H4 (cell line): Measurements from ENCODE around the gene DEUP1. TPM values are rescaled to one million over a fixed set of nuclear protein-coding genes. Genes with fewer than 3 reads are reported as not detected.
A peak's percentile ranks its signal among the peaks of the same experiment; 100 is the strongest.
"Not testable (repeated sequence)": the region's sequence is repeated elsewhere in the genome, so short reads cannot be mapped to it uniquely, and the experiment has no call there.

Experiments used
- DNase-seq: peaks from one replicate; pipeline ENCODE4 v3.0.0-alpha.2; 2015; ENCODE audit warnings: low spot score
- total RNA-seq: library from RNA; depleted of rRNA; stranded (reverse); fragments of >200 nt; shearing (Covaris generic); gene quantifications from 2 replicates; pipeline ENCODE4 v1.2.3, GENCODE V29; 2014

Gene DEUP1
- total RNA-seq, 1 experiment from 2014 or later = not detected

DNA sequence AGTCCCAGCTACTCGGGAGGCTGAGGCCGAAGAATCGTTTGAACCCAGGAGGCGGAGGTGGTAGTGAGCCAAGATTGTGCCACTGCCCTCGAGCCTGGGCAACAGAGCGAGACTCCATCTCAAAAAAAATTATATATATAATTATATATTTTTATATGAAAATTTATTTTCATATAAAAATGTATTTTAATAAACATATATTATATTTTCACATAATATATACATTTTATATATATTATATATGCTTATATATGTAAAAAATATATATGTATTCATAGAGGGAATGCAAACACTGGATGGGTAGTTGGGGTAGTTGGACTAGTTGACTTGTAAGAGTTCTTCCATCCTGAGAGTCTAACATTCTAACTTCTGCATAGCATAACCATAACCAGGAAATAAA lies 20.3 kb downstream of the DEUP1 start:
- no peak for DNase-seq

DNA sequence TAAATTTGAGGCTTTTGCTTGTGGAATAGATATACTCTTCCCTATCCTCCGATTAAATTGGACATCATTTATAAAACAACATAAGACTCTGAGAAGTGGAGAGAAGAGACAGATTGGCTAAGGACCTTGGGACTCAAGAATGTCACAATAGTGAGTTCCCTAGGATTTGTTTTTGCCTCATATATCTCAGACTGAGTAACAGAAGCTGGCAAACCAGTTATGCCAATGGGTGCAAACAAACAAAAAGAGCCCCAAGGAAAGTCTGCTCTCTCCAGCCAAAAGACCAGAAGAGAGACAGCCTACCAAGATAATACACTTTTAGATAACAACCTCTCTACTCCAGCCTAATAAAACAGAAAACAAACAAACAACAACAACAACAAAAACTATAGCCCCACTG lies 28.9 kb downstream of the DEUP1 start:
- no peak for DNase-seq

DNA sequence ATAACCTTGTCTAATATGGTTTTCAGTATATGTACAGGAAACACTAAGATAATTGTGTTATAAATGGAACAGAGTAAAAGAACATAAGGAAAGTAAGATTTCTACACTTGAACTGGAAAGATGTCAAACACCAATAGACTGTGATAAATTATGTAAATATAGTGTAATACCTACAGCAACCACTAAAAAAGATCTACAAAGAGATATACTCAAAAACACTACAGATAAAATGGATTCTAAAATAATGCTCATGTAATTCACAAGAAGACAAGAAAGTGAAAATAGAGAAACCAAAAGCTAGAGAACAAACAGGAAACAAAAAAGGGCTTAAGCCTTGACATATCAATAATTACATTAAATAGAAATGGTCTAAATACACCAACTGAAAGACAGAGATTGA lies 30.9 kb downstream of the DEUP1 start:
- DNase-seq = no peak

DNA sequence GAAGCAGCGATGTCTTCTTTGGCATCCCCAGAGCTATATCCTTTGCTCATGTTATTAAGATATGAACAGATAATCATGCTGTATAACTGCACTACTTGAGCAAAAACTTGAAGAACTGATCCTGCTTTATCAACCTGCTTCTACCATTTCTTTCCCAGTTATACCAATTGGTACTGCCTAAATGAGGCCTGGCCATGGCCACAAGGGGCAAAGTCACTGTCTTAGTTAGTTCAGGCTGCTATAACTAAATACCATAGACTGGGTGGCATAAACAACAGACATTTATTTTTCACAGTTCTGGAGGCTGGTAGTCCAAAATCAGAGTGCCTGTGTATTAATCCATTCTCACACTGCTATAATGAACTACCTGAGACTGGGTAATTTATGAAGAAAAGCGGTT lies 37.5 kb downstream of the DEUP1 start:
- DNase-seq = no peak

DNA sequence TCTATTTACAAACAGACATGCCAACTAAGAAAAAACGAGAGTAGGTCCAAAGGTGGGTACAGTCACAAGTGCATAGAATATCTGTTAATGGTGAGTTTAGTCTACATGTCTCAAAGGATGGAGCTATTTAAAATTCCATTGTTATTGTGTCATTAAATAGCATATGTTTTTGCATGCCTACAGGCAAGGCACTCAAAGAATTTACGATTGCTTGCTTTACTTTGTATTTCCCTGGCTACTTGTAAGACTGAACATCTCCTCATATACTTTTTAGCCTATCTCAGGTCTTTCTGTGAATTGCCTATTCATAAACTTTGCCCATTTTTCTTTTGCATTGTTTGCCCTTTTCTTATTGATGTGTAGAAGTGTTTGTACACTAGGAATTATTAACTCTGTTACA lies 39.7 kb downstream of the DEUP1 start:
- DNase-seq = peak; percentile 11

DNA sequence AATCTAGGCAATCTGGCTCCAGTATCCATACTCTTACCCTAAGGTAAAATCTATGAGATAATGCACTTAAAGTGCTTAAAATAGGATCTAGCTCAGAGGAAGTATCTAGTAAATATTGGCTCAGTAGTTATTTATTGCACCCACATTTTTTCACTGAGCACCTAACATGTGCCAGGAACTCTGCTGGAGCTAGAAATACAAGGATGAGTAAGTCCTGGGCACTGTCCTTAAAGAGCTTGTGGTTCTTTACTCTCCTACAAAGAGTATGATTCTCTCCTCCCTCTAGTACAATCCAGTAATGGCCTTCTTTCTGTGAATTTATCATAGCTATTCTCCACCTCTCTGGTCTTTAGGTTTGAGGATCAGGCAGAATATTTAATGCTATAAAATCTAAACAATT lies 59.2 kb downstream of the DEUP1 start:
- DNase-seq = no peak

DNA sequence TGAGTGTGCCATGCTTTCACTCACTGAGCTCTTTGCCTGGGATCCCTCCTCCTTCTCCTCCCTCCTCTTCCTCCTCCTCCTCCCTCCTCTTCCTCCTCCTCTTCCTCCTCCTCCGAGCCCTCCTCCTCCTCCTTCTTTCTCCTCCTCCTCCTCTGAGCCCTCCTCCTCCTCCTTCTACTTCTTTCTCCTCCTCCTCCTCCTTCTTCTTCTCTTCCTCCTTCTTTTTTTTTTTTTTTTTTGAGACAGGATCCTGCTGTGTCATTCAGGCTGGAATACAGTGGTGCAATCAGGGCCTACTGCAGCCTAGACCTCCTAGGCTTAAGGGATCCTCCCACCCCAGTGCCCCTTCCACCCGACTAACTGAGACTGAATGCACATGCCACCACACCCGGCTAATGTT lies 62.3 kb downstream of the DEUP1 start:
- peak; percentile 52 for DNase-seq

DNA sequence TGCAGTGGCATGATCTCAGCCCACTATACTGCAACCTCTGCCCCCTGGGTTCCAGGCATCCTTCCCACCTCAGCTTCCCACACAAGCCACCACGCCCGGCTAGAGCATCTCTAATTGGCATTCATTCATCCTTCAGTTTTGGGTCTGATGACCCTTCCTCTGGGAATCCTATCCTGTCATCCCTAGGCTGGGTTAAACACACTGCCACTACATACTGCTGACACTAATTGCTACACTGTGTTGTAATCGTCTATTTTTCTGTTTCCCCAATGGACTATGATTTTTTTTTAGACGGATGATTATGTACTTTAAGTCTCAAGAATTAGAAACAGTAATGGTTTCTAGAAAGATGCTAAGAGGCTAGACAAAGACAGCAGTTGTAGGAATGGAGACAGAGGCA lies 62.8 kb downstream of the DEUP1 start:
- no peak for DNase-seq

DNA sequence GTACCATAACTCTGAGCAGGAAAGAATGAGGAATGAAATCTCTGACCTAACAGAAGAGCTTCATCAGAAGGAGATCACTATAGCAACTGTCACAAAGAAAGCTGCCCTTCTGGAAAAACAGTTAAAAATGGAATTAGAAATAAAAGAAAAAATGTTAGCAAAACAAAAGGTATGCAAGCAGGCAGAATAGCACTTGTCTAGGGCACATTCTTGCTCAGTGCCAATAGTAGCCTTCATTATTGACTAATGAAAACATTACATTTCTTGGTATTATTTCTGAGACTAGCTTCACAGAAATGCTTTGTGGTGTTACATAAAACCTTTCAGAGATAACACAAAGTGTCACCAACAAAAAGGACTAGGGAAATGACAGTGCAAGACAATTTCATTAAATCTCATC lies 63.9 kb downstream of the DEUP1 start:
- no peak for DNase-seq

DNA sequence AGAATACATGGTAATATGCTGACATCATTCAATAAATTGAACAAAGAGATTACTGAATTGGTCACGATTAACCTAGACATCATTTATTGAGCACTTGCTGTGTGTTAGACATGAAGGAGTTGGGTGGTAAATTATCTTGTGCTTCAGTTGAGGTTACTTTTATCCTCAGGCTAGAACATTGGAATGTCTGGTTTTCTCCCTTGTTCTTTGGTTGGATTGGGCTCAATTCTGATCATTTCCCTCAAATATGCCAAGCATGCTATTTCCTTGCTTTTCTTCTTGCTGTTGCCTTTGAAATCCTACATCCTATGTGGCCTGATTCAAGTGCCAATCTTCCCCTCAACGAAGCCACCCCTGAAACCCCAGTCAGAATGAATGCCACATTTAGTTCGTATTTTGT lies 65.8 kb downstream of the DEUP1 start:
- DNase-seq = no peak

DNA sequence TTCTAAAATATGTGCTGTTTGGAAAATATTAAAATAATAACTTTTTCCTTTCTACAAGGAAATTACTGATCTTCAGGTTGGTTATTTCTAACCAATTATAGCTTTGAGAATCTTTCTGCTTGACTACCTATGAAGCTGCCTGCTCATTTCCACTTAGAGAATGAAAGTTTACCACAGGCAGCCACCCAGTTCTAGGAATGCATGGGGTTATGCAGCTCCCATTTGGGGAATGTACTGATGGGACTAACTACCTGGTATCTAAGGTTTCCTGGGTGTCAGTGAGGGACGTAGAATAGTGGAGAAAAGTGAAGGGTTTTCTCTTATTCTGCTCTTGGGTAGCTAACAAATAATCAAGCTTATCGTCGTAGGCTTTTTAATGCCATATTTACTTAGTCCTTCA lies 73.4 kb downstream of the DEUP1 start:
- DNase-seq = no peak

DNA sequence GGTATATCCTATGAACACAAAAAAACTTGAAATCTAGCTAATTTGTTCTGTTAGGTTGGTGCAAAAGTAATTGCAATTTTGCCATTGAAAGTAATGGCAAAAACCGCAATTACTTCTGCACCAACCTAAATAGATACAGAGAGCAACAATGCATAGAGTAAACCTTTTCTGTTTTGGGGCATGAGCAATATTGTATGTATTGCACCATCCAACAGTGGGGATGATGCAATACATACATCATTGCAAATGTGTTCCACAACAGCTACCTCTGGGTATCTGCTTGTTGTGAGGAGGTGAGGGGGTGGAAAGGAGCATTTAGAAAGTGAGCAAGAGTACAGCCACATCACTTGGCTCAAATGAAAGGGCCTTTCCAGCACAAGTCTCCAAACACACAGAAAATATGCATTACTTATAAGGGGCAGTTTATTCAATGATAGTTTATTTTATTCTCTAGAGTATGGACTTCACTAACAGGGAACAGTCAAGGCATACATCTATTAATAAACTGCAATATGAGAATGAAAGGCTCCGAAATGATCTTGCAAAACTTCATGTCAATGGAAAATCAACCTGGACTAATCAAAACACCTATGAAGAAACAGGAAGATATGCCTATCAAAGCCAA lies 77.3 kb downstream of the DEUP1 start:
- DNase-seq = no peak

DNA sequence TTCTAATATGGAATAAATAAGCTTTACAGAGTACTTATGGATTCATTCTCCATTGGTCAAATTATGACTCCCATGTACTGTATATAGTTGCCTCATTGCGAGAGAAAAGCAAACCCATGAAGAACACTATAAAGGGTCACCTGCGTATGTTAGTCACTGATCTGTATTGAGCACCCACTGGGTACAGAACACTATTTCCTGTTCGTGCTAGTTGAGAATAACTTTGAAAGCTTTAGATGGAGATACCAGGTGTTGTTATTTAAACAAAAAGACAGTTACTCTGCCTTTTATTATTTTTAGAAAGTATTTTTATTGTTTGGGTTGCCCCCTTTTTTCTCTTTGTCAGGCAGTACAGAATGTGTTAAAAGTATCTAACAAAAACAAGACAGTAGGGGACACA lies 79.9 kb downstream of the DEUP1 start:
- no peak for DNase-seq

DNA sequence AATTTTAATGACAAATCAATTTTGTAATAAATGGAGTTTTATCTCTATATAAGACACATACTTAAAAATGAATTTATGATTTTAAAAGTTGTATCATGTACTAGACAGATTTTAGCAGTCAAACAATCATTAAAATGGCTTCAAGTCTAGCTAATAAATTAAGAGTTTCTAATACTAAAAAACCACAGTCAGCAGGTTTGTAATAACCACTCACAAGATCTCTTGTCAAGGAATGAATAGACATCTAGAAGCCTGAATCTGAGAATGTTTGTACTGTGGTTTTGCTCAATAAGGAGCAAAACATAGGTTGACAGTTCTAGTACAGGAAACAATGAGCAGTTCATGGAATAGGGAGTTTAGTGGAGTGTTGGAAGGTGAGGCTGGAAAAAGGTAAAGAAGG lies 81.2 kb downstream of the DEUP1 start:
- DNase-seq = no peak

DNA sequence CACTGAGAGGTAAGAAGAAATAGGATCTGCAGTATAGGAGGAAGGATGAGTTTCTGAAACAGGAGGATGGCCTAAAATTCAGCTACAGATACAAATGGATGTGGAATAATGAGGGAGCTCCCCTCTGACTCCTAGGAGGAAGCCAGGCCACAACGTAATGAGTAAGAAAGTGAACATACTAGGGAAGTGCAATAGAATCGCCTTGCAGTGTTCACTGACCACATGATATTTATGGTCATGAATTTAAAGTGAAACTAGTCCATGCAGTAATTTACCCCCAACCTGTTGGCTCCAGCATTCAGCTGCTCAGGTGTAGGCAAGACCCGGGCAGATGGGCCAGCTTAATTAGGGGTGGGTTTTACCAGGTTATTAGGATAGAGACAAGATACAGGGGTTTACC lies 101.7 kb downstream of the DEUP1 start:
- DNase-seq = no peak

DNA sequence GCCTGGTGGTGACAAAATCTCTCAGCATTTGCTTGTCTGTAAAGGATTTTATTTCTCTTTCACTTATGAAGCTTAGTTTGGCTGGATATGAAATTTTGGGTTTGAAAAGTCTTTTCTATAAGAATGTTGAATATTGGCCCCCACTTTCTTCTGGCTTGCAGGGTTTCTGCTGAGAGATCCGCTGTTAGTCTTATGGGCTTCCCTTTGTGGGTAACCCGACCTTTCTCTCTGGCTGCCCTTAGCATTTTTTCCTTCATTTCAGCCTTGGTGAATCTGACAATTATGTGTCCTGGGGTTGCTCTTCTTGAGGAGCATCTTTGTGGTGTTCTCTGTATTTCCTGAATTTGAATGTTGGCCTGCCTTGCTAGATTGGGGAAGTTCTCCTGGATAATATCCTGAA lies 112.7 kb downstream of the DEUP1 start:
- DNase-seq = not testable (repeated sequence)

DNA sequence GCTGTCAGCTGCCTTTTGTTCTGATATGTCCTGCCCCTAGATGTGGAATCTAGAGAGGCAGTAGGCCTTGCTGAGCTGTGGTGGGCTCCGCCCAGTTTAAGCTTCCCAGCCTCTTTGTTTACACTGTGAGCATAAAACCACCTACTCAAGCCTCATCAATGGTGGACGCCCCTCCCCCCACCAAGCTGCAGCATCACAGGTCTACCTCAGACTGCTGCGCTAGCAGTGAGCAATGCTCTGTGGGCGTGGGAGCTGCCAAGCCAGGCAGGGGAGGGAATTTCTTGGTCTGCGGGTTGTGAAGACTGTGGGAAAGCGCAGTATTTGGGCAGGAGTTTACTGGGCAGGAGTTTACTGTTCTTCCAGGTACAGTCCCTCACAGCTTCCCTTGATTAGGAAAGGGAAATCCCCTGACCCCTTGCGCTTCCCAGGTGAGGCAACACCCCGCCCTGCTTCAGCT lies 114.1 kb downstream of the DEUP1 start:
- peak; percentile 50 for DNase-seq

DNA sequence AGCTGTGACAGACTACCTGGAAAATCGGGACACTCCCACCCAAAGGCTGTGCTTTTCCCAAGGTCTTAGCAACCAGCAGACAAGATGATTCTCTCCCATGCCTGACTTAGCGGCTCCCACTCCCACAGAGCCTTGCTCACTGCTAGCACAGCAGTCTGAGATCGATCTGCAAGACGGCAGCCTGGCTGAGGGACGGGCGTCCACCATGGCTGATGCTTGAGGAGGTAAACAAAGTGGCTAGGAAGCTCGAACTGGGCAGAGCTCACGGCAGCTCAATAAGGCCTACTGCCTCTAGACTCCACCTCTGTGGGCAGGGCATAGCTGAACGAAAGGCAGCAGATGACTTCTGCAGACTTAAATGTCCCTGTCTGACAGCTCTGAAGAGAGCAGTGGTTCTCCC lies 127.7 kb downstream of the DEUP1 start:
- DNase-seq = no peak

DNA sequence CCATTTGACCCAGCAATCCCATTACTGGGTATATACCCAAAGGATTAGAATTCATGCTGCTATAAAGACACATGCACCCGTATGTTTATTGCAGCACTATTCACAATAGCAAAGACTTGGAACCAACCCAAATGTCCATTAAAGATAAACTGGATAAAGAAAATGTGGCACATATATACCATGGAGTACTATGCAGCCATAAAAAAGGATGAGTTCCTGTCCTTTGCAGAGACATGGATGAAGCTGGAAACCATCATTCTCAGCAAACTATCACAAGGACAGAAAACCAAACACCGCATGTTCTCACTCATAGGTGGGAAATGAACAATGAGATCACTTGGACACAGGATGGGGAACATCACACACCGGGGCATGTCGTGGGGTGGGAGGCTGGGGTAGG lies 133.1 kb downstream of the DEUP1 start:
- DNase-seq = not testable (repeated sequence)

DNA sequence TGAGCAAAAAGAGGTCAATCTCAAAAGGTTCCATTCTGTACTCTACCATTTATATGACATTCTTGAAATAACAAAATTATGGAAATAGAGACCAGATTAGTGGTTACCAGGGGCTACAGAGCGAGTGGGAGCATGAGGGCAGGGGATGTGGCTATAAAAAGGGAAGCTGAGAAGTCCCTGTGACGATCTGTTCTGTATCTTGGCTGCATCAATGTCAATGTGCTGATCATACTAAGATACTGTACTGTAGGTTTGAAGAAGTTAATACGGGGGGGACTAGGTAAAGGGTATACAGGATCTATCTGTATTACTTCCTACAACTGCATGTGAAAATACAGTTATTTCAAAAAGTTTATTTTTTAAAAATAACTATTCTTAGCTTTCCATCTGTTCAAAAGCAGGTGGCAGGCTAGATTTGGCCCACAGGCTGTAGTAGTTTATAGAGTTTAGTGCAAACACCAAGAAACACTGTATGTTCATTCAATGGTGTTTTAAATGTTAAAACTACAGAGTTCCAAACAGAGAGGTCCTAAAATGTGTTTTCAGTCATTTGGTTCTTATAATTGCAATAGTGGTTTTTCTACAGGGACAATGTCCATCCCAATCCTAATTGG lies 134.5 kb downstream of the DEUP1 start:
- no peak for DNase-seq

DNA sequence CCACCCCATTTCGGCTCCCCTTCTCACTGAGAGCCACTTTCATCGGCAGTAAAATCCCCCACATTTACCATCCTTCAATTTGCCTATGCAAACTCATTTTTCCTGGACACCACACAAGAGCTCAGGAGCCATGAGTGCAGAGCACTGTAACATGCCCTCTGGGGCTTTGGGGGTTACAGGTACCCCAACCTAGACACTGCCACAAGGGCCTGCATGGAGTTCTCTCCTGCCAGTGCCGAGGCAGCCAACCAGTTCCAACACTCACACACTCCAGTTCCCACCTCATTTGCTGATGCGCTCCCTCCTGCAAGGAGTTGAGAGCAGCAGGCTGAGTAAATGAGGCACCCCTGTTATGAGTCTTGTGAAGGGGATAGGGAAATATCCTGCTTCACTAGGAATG lies 136.5 kb downstream of the DEUP1 start:
- DNase-seq = no peak

DNA sequence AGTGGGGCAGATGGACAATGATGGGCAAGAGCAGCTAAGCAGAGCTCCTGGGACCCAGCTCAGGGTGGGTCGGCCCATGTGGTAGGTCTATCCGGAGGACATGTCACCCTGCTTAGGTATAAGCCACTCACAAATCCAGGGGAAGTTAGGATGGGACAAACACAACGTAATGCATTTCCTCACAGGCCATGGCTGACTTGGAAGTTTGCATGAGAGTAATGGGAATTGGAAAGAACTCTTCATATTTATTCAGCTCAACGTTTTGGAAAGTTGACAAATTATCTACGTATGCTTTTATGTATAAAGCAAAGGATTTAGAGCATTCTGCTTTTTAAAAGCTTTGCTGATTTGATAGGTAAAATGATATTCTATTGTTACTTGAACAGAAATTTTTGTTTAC lies 137.7 kb downstream of the DEUP1 start:
- no peak for DNase-seq

DNA sequence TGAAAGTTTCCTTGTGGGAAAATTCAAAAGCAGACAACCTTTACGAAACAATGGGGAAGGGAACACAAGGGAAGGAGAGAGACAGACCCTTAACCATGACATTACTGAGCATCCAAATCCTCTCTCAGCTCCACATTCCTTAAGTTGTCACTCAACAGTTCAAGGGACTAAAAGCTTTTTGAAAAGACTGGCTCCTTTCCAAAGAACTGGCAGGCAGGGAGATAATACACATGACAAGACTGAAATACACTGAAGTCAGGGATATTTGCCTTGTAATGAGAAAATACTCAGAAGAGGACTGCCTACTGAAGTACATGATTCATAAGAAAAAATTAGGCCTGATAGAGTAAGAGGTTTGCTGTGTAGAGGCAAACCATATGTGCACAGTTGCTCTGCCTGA lies 143.6 kb downstream of the DEUP1 start:
- no peak for DNase-seq

DNA sequence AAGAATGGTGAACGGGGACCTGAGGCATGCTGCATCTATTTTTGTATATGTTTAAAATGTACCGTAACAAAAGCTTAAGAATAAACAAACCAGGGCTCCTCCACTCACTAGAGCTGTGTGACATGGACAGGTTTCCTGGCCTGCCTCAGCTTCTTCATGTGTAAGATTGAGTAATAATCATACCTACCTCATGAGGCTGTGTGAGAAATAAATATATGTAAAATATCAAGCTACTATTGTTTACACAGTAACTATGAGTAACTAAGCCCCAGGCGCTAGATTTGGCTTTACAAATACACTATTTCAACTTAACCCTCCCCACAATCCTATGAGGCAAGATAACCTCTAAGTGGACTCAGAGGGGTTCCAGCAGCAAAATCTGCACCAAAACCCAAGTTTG lies 146.3 kb downstream of the DEUP1 start:
- DNase-seq = peak; percentile 43
